ENCODE data around the gene ZNF609. TPM values are rescaled to one million over a fixed set of nuclear protein-coding genes. Genes with fewer than 3 reads are reported as not detected.
"Not testable (repeated sequence)": the region's sequence is repeated elsewhere in the genome, so short reads cannot be mapped to it uniquely, and the experiment has no call there.

The ZNF609 gene
- total RNA-seq, 2 experiments from 2014 or later = 30.0 to 34.1 TPM

GRCh38 chr15:64589435-64590084 is 129.2 kb downstream of the ZNF609 start:
- CTCF ChIA-PET = interaction anchor here (1.2 to 2.2 kb wide), 2 partner anchors 21 to 64 kb away, joined by 3 to 8 read pairs; no protein-coding TSS in a partner anchor
- Mint-ChIP-seq H3K4me1 (peaks cover 50% of the 10 kb centered on the region), H3K4me3 (no peak overlapping the region), H3K9me3 (no peaks in the 10 kb centered on the region), H3K36me3 (ENCODE audit: low read depth) (peaks cover 11% of the 10 kb centered on the region), H3K27me3 (no peaks in the 10 kb centered on the region), H3K27ac (peak overlapping the region; percentile 34)
- POLR2A ChIA-PET = interaction anchor here (1.1 to 2.0 kb wide), 5 partner anchors 8 to 132 kb away, joined by 3 to 8 read pairs (median 3); no protein-coding TSS in a partner anchor
- no peak for DNase-seq

- not testable (repeated sequence) for DNase-seq, H3K27ac Mint-ChIP-seq, H3K4me3 Mint-ChIP-seq, H3K9me3 Mint-ChIP-seq, H3K27me3 Mint-ChIP-seq
- POLR2A ChIA-PET = interaction anchor here (0.7 to 1.8 kb wide), 2 partner anchors 9 kb away, joined by 3 to 6 read pairs; no protein-coding TSS in a partner anchor
- CTCF ChIA-PET = interaction anchor here (0.8 kb wide), 1 partner anchor 12 kb away, joined by 3 read pairs; no protein-coding TSS in a partner anchor
- Mint-ChIP-seq H3K36me3 (ENCODE audit: low read depth) (peaks cover 11% of the 10 kb centered on the region), H3K4me1 (peaks cover 48% of the 10 kb centered on the region)
Observed at GRCh38 chr15:64592845-64593244, 132.5 kb downstream of the ZNF609 start.

GRCh38 chr15:64596701-64597476 is 136.5 kb downstream of the ZNF609 start:
- peaks cover 44% of the 10 kb centered on the region for H3K4me1 Mint-ChIP-seq
- H3K27me3 Mint-ChIP-seq = no peaks in the 10 kb centered on the region
- peaks cover 7% of the 10 kb centered on the region for H3K36me3 Mint-ChIP-seq (ENCODE audit: low read depth)

GRCh38 chr15:64597477-64597822 is 137.1 kb downstream of the ZNF609 start:
- no peak for DNase-seq
- peak overlapping the region; percentile 86 for H3K27ac Mint-ChIP-seq
- peaks cover 48% of the 10 kb centered on the region for H3K4me1 Mint-ChIP-seq
- H3K27me3 Mint-ChIP-seq = no peaks in the 10 kb centered on the region
- ChIA-PET POLR2A (interaction anchor here (1.1 to 1.5 kb wide), 5 partner anchors 9 to 37 kb away, joined by 3 to 8 read pairs (median 4); no protein-coding TSS in a partner anchor), CTCF (interaction anchor here (0.7 to 1.5 kb wide), 2 partner anchors 9 to 37 kb away, joined by 3 to 5 read pairs; no protein-coding TSS in a partner anchor)
- no peaks in the 10 kb centered on the region for H3K9me3 Mint-ChIP-seq
- H3K4me3 Mint-ChIP-seq = peak overlapping the region; percentile 72
- peaks cover 7% of the 10 kb centered on the region for H3K36me3 Mint-ChIP-seq (ENCODE audit: low read depth)

More at GRCh38 chr15:64596701-64597476, 136.5 kb downstream of the ZNF609 start:
- peak overlapping the region; percentile 72 for H3K4me3 Mint-ChIP-seq
- H3K9me3 Mint-ChIP-seq = no peaks in the 10 kb centered on the region
- peak overlapping the region; percentile 86 for H3K27ac Mint-ChIP-seq
- CTCF ChIA-PET = interaction anchor here (0.7 to 1.7 kb wide), 5 partner anchors 9 to 169 kb away, joined by 3 to 5 read pairs (median 3); no protein-coding TSS in a partner anchor
- DNase-seq = peak; percentile 34
- POLR2A ChIA-PET = interaction anchor here (0.6 to 2.8 kb wide), 17 partner anchors 8 to 409 kb away, joined by 3 to 12 read pairs (median 3); partner anchors contain the start of gene TRIP4

GRCh38 chr15:64599226-64599625 is 138.8 kb downstream of the ZNF609 start:
- no peak overlapping the region for H3K4me3 Mint-ChIP-seq
- peaks cover 47% of the 10 kb centered on the region for H3K4me1 Mint-ChIP-seq
- no peaks in the 10 kb centered on the region for H3K9me3 Mint-ChIP-seq
- H3K27ac Mint-ChIP-seq = no peak overlapping the region
- no peaks in the 10 kb centered on the region for H3K36me3 Mint-ChIP-seq (ENCODE audit: low read depth)
- DNase-seq = no peak
- CTCF ChIA-PET = no interaction called here
- POLR2A ChIA-PET = no interaction called here
- H3K27me3 Mint-ChIP-seq = no peaks in the 10 kb centered on the region

GRCh38 chr15:64599716-64600115 is 139.3 kb downstream of the ZNF609 start:
- no peaks in the 10 kb centered on the region for H3K9me3 Mint-ChIP-seq
- CTCF ChIA-PET = no interaction called here
- no peak overlapping the region for H3K27ac Mint-ChIP-seq
- no peaks in the 10 kb centered on the region for H3K36me3 Mint-ChIP-seq (ENCODE audit: low read depth)
- H3K4me3 Mint-ChIP-seq = no peak overlapping the region
- no peaks in the 10 kb centered on the region for H3K27me3 Mint-ChIP-seq
- no peak for DNase-seq
- peaks cover 47% of the 10 kb centered on the region for H3K4me1 Mint-ChIP-seq
- POLR2A ChIA-PET = no interaction called here

GRCh38 chr15:64600794-64601193 is 140.4 kb downstream of the ZNF609 start:
- ChIA-PET POLR2A (no interaction called here), CTCF (interaction anchor here (1.0 kb wide), 1 partner anchor 33 kb away, joined by 3 read pairs; no protein-coding TSS in a partner anchor)
- Mint-ChIP-seq H3K9me3 (no peaks in the 10 kb centered on the region), H3K36me3 (ENCODE audit: low read depth) (no peaks in the 10 kb centered on the region), H3K27me3 (no peaks in the 10 kb centered on the region), H3K4me1 (peaks cover 47% of the 10 kb centered on the region), H3K4me3 (no peak overlapping the region), H3K27ac (no peak overlapping the region)
- no peak for DNase-seq

- ChIA-PET CTCF (interaction anchor here (0.6 to 1.6 kb wide), 3 partner anchors 11 to 49 kb away, joined by 3 to 6 read pairs (median 3); no protein-coding TSS in a partner anchor), POLR2A (no interaction called here)
- Mint-ChIP-seq H3K9me3 (no peaks in the 10 kb centered on the region), H3K4me3 (no peak overlapping the region), H3K36me3 (ENCODE audit: low read depth) (no peaks in the 10 kb centered on the region), H3K27me3 (no peaks in the 10 kb centered on the region), H3K27ac (no peak overlapping the region), H3K4me1 (peaks cover 29% of the 10 kb centered on the region)
- DNase-seq = no peak
Observed at GRCh38 chr15:64604319-64604718, 143.9 kb downstream of the ZNF609 start.

GRCh38 chr15:64607416-64607815 is 147.0 kb downstream of the ZNF609 start:
- POLR2A ChIA-PET; H3K27me3 Mint-ChIP-seq; H3K36me3 Mint-ChIP-seq (ENCODE audit: low read depth); H3K9me3 Mint-ChIP-seq; H3K27ac Mint-ChIP-seq; H3K4me3 Mint-ChIP-seq; DNase-seq: not testable (repeated sequence)
- H3K4me1 Mint-ChIP-seq = peaks cover 16% of the 10 kb centered on the region
- CTCF ChIA-PET = interaction anchor here (0.6 kb wide), 1 partner anchor 34 kb away, joined by 3 read pairs; no protein-coding TSS in a partner anchor

GRCh38 chr15:64610257-64610919 is 150.0 kb downstream of the ZNF609 start:
- ChIA-PET POLR2A (interaction anchor here (0.6 to 1.1 kb wide), 4 partner anchors 9 to 223 kb away, joined by 3 read pairs; partner anchors contain the start of gene TRIP4), CTCF (interaction anchor here (0.9 kb wide), 2 partner anchors 77 to 212 kb away, joined by 4 read pairs; no protein-coding TSS in a partner anchor)
- no peak for DNase-seq
- peaks cover 4% of the 10 kb centered on the region for H3K36me3 Mint-ChIP-seq (ENCODE audit: low read depth)
- H3K9me3 Mint-ChIP-seq = no peaks in the 10 kb centered on the region
- H3K27ac Mint-ChIP-seq = no peak overlapping the region
- H3K27me3 Mint-ChIP-seq = no peaks in the 10 kb centered on the region
- no peak overlapping the region for H3K4me3 Mint-ChIP-seq
- peaks cover 15% of the 10 kb centered on the region for H3K4me1 Mint-ChIP-seq

- Mint-ChIP-seq H3K36me3 (ENCODE audit: low read depth) (peaks cover 11% of the 10 kb centered on the region), H3K4me3 (no peak overlapping the region), H3K4me1 (peaks cover 23% of the 10 kb centered on the region), H3K27ac (no peak overlapping the region), H3K27me3 (no peaks in the 10 kb centered on the region), H3K9me3 (no peaks in the 10 kb centered on the region)
- ChIA-PET CTCF (interaction anchor here (0.9 kb wide), 2 partner anchors 76 to 212 kb away, joined by 4 read pairs; no protein-coding TSS in a partner anchor), POLR2A (interaction anchor here (1.1 kb wide), 1 partner anchor 16 kb away, joined by 3 read pairs; no protein-coding TSS in a partner anchor)
- DNase-seq = no peak
Observed at GRCh38 chr15:64611085-64611725, 150.8 kb downstream of the ZNF609 start.

- DNase-seq = no peak
- POLR2A ChIA-PET = interaction anchor here (1.2 kb wide), 1 partner anchor 9 kb away, joined by 3 read pairs; no protein-coding TSS in a partner anchor
- Mint-ChIP-seq H3K9me3 (no peaks in the 10 kb centered on the region), H3K4me1 (peaks cover 32% of the 10 kb centered on the region), H3K4me3 (no peak overlapping the region), H3K27ac (no peak overlapping the region), H3K36me3 (ENCODE audit: low read depth) (peaks cover 11% of the 10 kb centered on the region), H3K27me3 (no peaks in the 10 kb centered on the region)
- CTCF ChIA-PET = no interaction called here
Observed at GRCh38 chr15:64614519-64614918, 154.1 kb downstream of the ZNF609 start.

Data from activated CD4-positive, alpha-beta memory T cell treated with anti-CD3 and anti-CD28 coated beads, Interleukin-2, amount 10 ng/mL, durations not matched to agents 7 days and 5 days (primary cell).